Prostate gland (tissue), 2 donors: Measurements from ENCODE around the gene IFI6. TPM values are rescaled to one million over a fixed set of nuclear protein-coding genes. Genes with fewer than 3 reads are reported as not detected.

ENCODE experiments used
- DNase-seq: peaks from one replicate; pipeline ENCODE4 v3.0.0-alpha.2; 2019; ENCODE audit warnings: low spot score
- H3K27ac ChIP-seq, 2 donors: fragments of 200-600 bp; sonication (generic); 2 replicates each; pipeline ENCODE4 v1.5.1; 2017 to 2019
- H3K27me3 ChIP-seq: fragments of 200-600 bp; sonication (generic); replicated peaks from 2 replicates; pipeline ENCODE4 v1.5.1; 2019; ENCODE audit not compliant: insufficient read depth
- H3K36me3 ChIP-seq, 2 donors: fragments of 200-600 bp; sonication (generic); 1 replicate in 1 of 2; 2 replicates in 1 of 2; pipeline versions ENCODE4 v1.5.1 to v1.8.1; 2017 to 2019
- H3K4me1 ChIP-seq: fragments of 200-600 bp; sonication (generic); replicated peaks from 2 replicates; pipeline ENCODE4 v1.5.1; 2019
- H3K4me3 ChIP-seq, 2 donors: fragments of 200-600 bp; sonication (generic); 2 replicates each; pipeline ENCODE4 v1.5.1; 2017 to 2019
- H3K9me3 ChIP-seq: fragments of 200-600 bp; sonication (generic); 2 replicates; pipeline ENCODE4 v1.5.1; 2017
- CTCF ChIP-seq, 4 experiments: fragments of 200-600 bp in 2 of 4; fragments of 450-650 bp in 2 of 4; sonication (generic) in 2 of 4; IDR thresholded peaks; 1 replicate in 3 of 4; 2 replicates in 1 of 4; pipeline ENCODE4 v1.5.1; 2016 to 2019; ENCODE audit warnings: antibody characterized with exemption in 4 of 4, mild to moderate bottlenecking in 2 of 4, moderate library complexity in 2 of 4
- POLR2A ChIP-seq: fragments of 450-650 bp; IDR thresholded peaks from one replicate; pipeline ENCODE4 v1.6.1; 2016; ENCODE audit warnings: antibody characterized with exemption, mild to moderate bottlenecking
- POLR2AphosphoS5 ChIP-seq: sonication (generic); formaldehyde crosslinking; IDR thresholded peaks from one replicate; pipeline ENCODE4 v1.6.1; 2017; ENCODE audit warnings: antibody characterized with exemption
- WGBS: methylation state at CpG from one replicate; pipeline ENCODE4 v1.1.5; 2018; 5-methylcytosine and 5-hydroxymethylcytosine counted together
- intact Hi-C: fragments of 100-400 bp; cut with DNase I; formaldehyde crosslinking; loops from one replicate; pipeline ENCODE4 v1.14.2; 2022
- total RNA-seq, 2 donors: library from RNA; depleted of rRNA; stranded (reverse); fragments of >200 nt; gene quantifications; one replicate each; pipeline ENCODE4 v1.1.0, GENCODE V29; 2016

Gene IFI6
- total RNA-seq, 2 donors from 2014 or later, result 40.4 to 274 TPM

GRCh38 chr1:27638805-27639204, 33.2 kb downstream of the IFI6 start:
- WGBS, result 98% methylated on average over 2 of the region's 2 CpGs

GRCh38 chr1:27638047-27638734, 33.8 kb downstream of the IFI6 start:
- H3K27me3 ChIP-seq, result no peaks in the 10 kb centered on the region
- TF ChIP-seq CTCF (IDR thresholded peaks at IDR 0.05) (no peak), POLR2A (no peak), POLR2AphosphoS5 (no peak)
- H3K9me3 ChIP-seq, result no peaks in the 10 kb centered on the region
- DNase-seq, result no peak
- 79% methylated on average over 5 of the region's 5 CpGs for WGBS
- intact Hi-C loops, result no loop called here
- H3K4me1 ChIP-seq, result no peaks in the 10 kb centered on the region
- no peaks in the 10 kb centered on the region for H3K36me3 ChIP-seq
- no peak overlapping the region for H3K27ac ChIP-seq
- H3K4me3 ChIP-seq, result no peak overlapping the region

More at GRCh38 chr1:27638805-27639204, 33.2 kb downstream of the IFI6 start:
- no peak for DNase-seq
- intact Hi-C loops, result no loop called here
- Histone ChIP-seq H3K27me3 (no peaks in the 10 kb centered on the region), H3K9me3 (no peaks in the 10 kb centered on the region), H3K4me1 (no peaks in the 10 kb centered on the region), H3K4me3 (no peak overlapping the region), H3K36me3 (no peaks in the 10 kb centered on the region), H3K27ac (no peak overlapping the region)
- no peak for TF ChIP-seq POLR2AphosphoS5
- no peak for TF ChIP-seq POLR2A
- TF ChIP-seq CTCF (IDR thresholded peaks at IDR 0.05), result no peak

DNA sequence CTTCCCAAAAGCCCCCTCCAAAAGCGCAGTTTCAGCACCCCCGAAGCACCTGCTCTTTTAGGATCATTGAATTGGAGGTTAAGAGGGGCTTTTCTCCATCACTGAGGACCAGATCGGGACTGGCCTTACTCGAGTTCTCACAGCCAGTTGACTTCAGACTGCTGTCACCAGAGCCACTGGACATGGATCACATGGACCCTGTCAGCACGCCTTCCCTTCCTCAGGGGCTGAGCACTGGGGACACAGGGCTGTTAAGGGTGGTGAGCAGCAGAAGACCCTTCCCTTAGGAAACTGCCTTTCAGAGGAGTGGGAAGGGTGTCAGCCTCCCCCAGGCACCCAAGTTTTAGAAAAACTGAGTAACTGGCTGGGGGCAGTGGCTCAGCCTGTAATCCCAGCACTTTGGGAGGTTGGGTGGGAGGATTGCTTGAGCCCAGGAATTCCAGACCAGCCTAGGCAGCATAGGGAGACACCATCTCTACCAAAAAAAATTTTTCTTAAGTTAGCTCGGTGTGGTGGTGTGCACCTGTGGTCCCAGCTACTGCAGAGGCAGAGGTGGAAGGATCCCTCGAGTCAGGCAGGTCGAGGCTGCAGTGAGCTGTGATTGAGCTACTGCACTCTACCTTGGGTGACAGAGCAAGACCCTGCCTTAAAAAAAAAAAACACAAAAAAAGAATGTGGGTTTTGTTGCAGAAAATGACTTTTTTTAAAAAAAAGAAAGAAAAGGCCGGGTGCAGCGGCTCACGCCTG, 36.4 kb downstream of the IFI6 start:
- WGBS, result 88% methylated on average over 11 of the region's 11 CpGs
- intact Hi-C loops, result no loop called here
- H3K27ac ChIP-seq, result no peak overlapping the region

DNA sequence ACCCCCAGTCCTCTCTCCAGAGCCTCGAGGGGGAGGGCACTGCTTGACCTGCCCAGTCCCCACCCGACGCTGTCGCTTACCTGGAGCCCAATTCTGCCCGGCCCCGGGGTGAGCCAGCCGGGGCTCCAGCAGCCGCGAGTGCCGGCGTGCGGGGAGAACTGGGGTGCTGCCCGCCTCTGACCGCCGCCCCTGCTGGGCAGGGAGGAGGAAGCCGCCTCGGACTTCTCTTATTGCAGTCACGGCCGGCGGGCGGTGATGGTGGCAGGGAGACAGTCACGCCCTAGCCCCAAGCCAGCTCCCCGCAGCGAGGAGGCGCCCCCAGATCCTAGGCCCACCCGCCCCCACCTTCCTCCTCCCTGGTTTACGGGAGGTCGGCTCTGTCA, 37.0 kb downstream of the IFI6 start, which contains the start of gene FGR:
TSS of gene FGR (minus strand) at position 201 of the 383 bp plus-strand sequence. CDS start 11,269 bp downstream, outside the sequence.
- no peaks in the 10 kb centered on the region for H3K27me3 ChIP-seq
- no peaks in the 10 kb centered on the region for H3K4me1 ChIP-seq
- H3K36me3 ChIP-seq, result no peaks in the 10 kb centered on the region
- 72% methylated on average over 27 of the region's 28 CpGs for WGBS
- no peak for DNase-seq
- TF ChIP-seq POLR2AphosphoS5 (no peak), POLR2A (no peak), CTCF (IDR thresholded peaks at IDR 0.05) (no peak)
- intact Hi-C loops, result no loop called here
- H3K27ac ChIP-seq, result peak within 1 kb of the TSS; percentile 5 to 39
- peak within 1 kb of the TSS; percentile 27 to 43 for H3K4me3 ChIP-seq
- no peaks in the 10 kb centered on the region for H3K9me3 ChIP-seq

More for the DNA sequence above, 36.4 kb downstream of the IFI6 start:
- H3K36me3 ChIP-seq, result no peaks in the 10 kb centered on the region
- no peaks in the 10 kb centered on the region for H3K27me3 ChIP-seq
- TF ChIP-seq POLR2AphosphoS5, result no peak
- no peak for TF ChIP-seq POLR2A
- H3K4me1 ChIP-seq, result no peaks in the 10 kb centered on the region
- no peak for DNase-seq
- H3K9me3 ChIP-seq, result no peaks in the 10 kb centered on the region
- H3K4me3 ChIP-seq, result peak overlapping the region in 1 of 2 donors; percentile 43

DNA sequence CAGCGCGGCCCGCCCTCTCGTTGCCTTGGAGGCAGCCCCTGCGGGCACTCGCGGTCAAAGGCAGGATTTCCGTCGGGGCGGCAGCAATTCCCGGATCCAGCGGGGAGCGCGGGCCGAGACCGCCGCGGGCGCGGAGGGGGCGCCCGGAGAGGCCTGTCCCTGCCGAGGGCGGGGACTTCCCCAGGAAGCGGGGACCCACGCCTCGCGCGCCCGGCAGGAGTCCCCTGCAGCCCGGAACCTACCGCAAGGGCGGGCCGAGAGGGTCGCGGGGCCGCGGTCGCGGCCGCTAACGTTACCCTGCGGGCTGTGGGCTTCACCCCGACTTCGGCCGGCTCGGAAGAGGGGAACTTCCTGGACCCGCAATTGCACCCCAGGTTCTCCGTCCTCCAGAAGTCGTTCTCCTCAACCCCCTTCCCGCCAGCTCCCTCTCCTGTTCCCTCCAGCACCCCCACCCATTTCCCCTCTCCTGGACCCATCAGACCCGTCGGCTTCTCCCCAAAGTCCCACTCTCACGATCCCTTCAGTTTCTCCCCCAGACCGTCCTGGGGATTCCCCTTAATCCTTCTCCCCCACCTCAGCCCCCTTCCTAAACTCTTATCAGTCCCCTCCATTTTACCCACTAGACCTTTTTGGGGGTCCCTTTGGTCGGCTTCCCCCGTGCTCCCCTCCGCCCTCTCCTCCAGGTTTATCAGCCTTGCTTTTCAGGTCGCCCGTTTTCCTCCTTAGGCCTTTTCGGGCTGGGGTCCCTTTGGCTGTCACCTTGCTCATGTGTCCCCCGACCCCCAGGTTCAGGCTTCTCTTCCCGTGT, 37.6 kb downstream of the IFI6 start:
- H3K4me3 ChIP-seq, result peak overlapping the region; percentile 27 to 43
- peak overlapping the region; percentile 5 to 39 for H3K27ac ChIP-seq
- WGBS, result 15% methylated on average over 35 of the region's 63 CpGs
- peak in 1 of 4 experiments; percentile 19 for TF ChIP-seq CTCF (IDR thresholded peaks at IDR 0.05)
- no peak for TF ChIP-seq POLR2A
- intact Hi-C loops, result no loop called here
- no peaks in the 10 kb centered on the region for H3K27me3 ChIP-seq
- no peaks in the 10 kb centered on the region for H3K36me3 ChIP-seq
- DNase-seq, result no peak
- no peaks in the 10 kb centered on the region for H3K9me3 ChIP-seq
- no peaks in the 10 kb centered on the region for H3K4me1 ChIP-seq
